Measurements from ENCODE around the gene ZDHHC20.

ZDHHC20 gene

GRCh38 chr13:21458813-21459701 lies at the start of gene ZDHHC20:
TSS of gene ZDHHC20 (minus strand) at chr13:21459303. CDS start at chr13:21459171, 132 bp downstream.
- peak; percentile 35 for DNase-seq (ENCODE audit: low read depth)

- no peak for DNase-seq (ENCODE audit: low read depth)
These were observed 45.3 kb upstream of the ZDHHC20 start for GRCh38 chr13:21504379-21504778.

- DNase-seq (ENCODE audit: low read depth), result no peak
These were observed 42.6 kb upstream of the ZDHHC20 start for GRCh38 chr13:21501686-21502085.

- no peak for DNase-seq (ENCODE audit: low read depth)
These were observed 27.2 kb upstream of the ZDHHC20 start for GRCh38 chr13:21486322-21486721.

- DNase-seq (ENCODE audit: low read depth), result no peak
These were observed 24.6 kb upstream of the ZDHHC20 start for GRCh38 chr13:21483748-21484147.

- no peak for DNase-seq (ENCODE audit: low read depth)
These were observed 22.3 kb upstream of the ZDHHC20 start for GRCh38 chr13:21481359-21481758.

GRCh38 chr13:21478881-21479808 lies 20.0 kb upstream of the ZDHHC20 start:
- no peak for DNase-seq (ENCODE audit: low read depth)

- peak; percentile 69 for DNase-seq (ENCODE audit: low read depth)
These were observed 17.9 kb upstream of the ZDHHC20 start for GRCh38 chr13:21476893-21477472.

GRCh38 chr13:21475115-21475514 lies 16.0 kb upstream of the ZDHHC20 start:
- no peak for DNase-seq (ENCODE audit: low read depth)

GRCh38 chr13:21470785-21471184 lies 11.7 kb upstream of the ZDHHC20 start:
- no peak for DNase-seq (ENCODE audit: low read depth)

GRCh38 chr13:21466527-21466926 lies 7.4 kb upstream of the ZDHHC20 start:
- DNase-seq (ENCODE audit: low read depth), result no peak

- no peak for DNase-seq (ENCODE audit: low read depth)
These were observed 6.6 kb upstream of the ZDHHC20 start for GRCh38 chr13:21465710-21466160.

- no peak for DNase-seq (ENCODE audit: low read depth)
These were observed 4.3 kb upstream of the ZDHHC20 start for GRCh38 chr13:21463424-21463823.

GRCh38 chr13:21461131-21461530 lies 2.0 kb upstream of the ZDHHC20 start:
- DNase-seq (ENCODE audit: low read depth), result peak; percentile 38

- no peak for DNase-seq (ENCODE audit: low read depth)
These were observed 671 bp downstream of the ZDHHC20 start for GRCh38 chr13:21458451-21458812.

- DNase-seq (ENCODE audit: low read depth), result no peak
These were observed 5.6 kb downstream of the ZDHHC20 start for GRCh38 chr13:21453387-21454081.

GRCh38 chr13:21450936-21451335 lies 8.2 kb downstream of the ZDHHC20 start:
- DNase-seq (ENCODE audit: low read depth), result no peak

- no peak for DNase-seq (ENCODE audit: low read depth)
These were observed 12.4 kb downstream of the ZDHHC20 start for GRCh38 chr13:21446656-21447055.

- no peak for DNase-seq (ENCODE audit: low read depth)
These were observed 13.3 kb downstream of the ZDHHC20 start for GRCh38 chr13:21445759-21446158.

GRCh38 chr13:21443171-21443570 lies 15.9 kb downstream of the ZDHHC20 start:
- no peak for DNase-seq (ENCODE audit: low read depth)

- no peak for DNase-seq (ENCODE audit: low read depth)
These were observed 22.5 kb downstream of the ZDHHC20 start for GRCh38 chr13:21436582-21436981.

- DNase-seq (ENCODE audit: low read depth), result peak; percentile 52
These were observed 23.4 kb downstream of the ZDHHC20 start for GRCh38 chr13:21435687-21436151.

Measured in CMK (cell line).